ENCODE measurements around the gene SFXN5. TPM values are rescaled to one million over a fixed set of nuclear protein-coding genes. Genes with fewer than 3 reads are reported as not detected.

Gene SFXN5
- total RNA-seq, 1 donor from 2014 or later = 13.1 TPM

DNA sequence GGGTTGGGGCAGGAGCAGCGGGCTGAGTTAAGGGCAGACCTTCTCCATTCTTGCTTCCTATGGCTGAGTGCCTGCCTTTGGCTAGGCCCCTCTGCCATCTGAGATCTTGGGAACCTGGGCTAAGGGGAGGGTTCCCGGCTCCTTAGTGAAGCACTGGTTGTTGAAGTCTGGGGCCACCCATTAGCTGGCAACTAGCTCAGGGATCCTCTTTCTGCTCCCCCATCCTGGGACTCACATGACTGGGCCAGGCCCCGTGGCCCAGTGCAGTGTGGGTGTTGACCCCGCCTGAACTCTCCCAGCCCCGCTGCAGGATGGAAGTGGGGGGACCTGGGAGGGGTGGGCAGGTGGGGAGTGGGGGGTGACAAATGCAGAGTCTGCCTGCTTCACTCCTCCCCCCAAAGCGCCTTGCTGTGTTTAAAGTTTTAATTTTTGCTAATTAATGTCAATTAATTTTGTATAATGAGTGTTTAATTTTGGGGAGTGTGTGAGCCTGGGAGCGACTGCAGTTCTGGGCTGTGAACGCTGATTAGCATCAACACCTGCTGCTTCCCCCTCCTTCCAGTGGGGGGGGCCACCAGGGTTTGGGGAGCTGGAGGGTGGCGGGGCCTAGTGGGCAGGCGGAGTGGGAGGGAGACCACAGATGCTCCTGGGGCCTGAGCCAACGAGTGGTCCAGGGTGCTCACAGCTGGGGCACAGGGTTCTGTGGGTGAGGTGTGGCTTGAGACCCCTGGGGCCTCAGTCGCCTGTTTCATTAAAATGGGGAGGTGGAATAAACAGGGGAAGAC is 99.0 kb downstream of the SFXN5 start:
- H3K9me3 ChIP-seq = no peaks in the 10 kb centered on the region
- no peaks in the 10 kb centered on the region for H3K36me3 ChIP-seq
- TF ChIP-seq, protein P1, sequence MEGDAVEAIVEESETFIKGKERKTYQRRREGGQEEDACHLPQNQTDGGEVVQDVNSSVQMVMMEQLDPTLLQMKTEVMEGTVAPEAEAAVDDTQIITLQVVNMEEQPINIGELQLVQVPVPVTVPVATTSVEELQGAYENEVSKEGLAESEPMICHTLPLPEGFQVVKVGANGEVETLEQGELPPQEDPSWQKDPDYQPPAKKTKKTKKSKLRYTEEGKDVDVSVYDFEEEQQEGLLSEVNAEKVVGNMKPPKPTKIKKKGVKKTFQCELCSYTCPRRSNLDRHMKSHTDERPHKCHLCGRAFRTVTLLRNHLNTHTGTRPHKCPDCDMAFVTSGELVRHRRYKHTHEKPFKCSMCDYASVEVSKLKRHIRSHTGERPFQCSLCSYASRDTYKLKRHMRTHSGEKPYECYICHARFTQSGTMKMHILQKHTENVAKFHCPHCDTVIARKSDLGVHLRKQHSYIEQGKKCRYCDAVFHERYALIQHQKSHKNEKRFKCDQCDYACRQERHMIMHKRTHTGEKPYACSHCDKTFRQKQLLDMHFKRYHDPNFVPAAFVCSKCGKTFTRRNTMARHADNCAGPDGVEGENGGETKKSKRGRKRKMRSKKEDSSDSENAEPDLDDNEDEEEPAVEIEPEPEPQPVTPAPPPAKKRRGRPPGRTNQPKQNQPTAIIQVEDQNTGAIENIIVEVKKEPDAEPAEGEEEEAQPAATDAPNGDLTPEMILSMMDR (IDR thresholded peaks at IDR 0.05) = no peak
- DNase-seq (no peak), ATAC-seq (peak; percentile 41)
- no peaks in the 10 kb centered on the region for H3K4me1 ChIP-seq
- H3K27me3 ChIP-seq = no peaks in the 10 kb centered on the region
- H3K4me3 ChIP-seq = no peak overlapping the region
- no peak overlapping the region for H3K27ac ChIP-seq
- intact Hi-C loops (cut with DNase I) = no loop called here

DNA sequence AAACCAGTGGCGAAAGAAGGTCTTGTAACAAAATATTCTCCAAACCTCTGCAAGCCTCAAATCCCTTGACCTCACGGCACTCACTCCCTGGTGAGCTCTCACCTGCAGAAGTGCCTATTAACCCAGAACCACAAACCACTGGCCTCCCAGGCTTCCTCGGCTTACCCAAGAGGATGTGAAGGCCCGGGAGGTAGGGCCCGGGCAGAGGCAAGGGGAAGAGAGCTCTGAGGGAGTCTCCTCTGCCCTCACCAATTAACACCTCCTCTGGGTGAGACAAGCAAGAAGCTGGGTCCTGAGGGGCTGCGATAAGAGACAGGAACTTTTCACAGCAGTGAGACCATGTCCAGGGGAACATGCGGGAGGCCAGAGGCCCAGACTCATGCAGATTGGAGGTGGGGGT is 100.5 kb downstream of the SFXN5 start:
- no peaks in the 10 kb centered on the region for H3K9me3 ChIP-seq

DNA sequence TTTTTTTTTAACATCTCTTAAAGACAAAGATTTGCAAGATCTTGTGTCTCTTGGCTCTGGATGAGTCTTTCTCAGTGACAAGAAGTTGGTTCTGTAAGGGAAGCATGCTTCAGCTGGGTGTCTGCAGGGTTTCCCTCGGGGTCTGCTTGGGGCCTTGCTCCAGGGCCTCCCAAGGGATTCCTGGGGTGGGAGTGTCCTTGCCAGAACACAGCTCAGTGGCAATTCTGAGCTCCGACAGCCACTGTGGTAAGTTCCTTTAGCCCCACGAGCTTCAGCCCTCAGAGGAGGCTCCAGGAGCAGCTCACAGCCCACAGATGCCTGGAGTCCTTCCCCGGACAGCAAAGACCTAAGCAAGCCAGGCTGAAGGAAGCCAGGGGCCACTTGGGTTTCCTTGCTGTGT is 101.8 kb downstream of the SFXN5 start:
- no peaks in the 10 kb centered on the region for H3K9me3 ChIP-seq
- no peak for DNase-seq
- ATAC-seq = no peak
- no peak overlapping the region for H3K27ac ChIP-seq
- H3K4me1 ChIP-seq = no peaks in the 10 kb centered on the region
- TF ChIP-seq, protein P1 (IDR thresholded peaks at IDR 0.05) = no peak
- no peaks in the 10 kb centered on the region for H3K36me3 ChIP-seq
- H3K4me3 ChIP-seq = no peak overlapping the region
- intact Hi-C loops (cut with DNase I) = no loop called here
- H3K27me3 ChIP-seq = no peaks in the 10 kb centered on the region

More for the DNA sequence above, 100.5 kb downstream of the SFXN5 start:
- ATAC-seq = no peak
- Histone ChIP-seq H3K36me3 (no peaks in the 10 kb centered on the region), H3K4me3 (no peak overlapping the region), H3K4me1 (no peaks in the 10 kb centered on the region), H3K27ac (no peak overlapping the region), H3K27me3 (no peaks in the 10 kb centered on the region)
- DNase-seq = no peak
- intact Hi-C loops (cut with DNase I) = no loop called here
- TF ChIP-seq, protein P1 (IDR thresholded peaks at IDR 0.05) = no peak

DNA sequence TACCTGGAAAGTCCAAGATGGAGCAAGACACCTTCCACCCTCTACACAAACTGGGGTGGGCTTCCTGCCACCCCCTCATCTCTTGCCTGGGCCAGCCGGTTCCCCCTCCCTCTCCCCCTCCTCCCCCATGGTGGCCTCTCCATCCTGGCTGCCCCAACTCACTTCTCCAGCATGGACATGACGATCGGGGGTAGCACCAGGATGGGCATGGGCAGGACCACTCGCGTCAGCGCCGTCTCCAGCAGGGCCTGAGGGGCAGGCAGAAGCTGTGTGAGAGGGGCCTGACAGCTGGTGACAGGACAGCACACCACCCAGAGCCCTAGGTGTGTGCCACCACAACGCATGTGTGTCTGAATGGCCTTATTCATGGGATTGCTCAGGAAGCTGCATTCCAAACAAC is 103.2 kb downstream of the SFXN5 start:
- TF ChIP-seq, protein P1 (IDR thresholded peaks at IDR 0.05) = no peak
- Histone ChIP-seq H3K4me3 (no peak overlapping the region), H3K36me3 (no peaks in the 10 kb centered on the region), H3K4me1 (no peaks in the 10 kb centered on the region), H3K27me3 (no peaks in the 10 kb centered on the region), H3K9me3 (no peaks in the 10 kb centered on the region), H3K27ac (no peak overlapping the region)
- DNase-seq (no peak), ATAC-seq (no peak)
- intact Hi-C loops (cut with DNase I) = no loop called here

DNA sequence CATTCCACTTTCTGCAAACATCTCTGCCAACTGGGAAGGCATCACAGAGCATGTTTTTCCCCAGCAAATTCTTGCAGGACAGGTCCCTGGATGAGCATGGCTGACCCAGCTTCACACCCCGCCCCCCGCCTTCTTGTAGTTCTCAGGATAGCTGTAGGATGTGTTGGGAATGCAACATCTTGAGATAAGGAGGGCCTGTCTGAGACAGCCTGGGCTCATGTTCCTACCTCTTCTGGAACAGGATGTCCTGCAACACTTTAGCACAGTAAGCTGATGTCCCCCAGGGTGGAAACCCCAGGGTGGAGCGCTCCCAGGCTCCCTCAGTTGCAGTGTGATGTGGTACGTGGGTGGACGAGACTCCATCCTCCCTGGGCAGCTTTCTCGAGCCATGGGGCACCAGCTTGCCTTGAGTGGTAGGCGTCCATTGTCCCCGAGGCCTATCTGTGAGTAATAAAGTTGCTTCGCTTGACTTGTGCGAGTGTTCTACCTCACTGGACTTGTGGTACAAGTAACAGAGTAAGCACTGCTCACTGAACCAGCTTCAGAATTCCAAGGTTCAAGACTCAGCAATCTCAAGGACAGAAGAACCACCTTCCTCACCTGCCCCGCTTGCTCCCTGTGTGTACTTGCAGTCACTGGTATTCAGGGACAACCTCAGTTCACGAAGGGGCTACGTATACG is 105.6 kb downstream of the SFXN5 start:
- Histone ChIP-seq H3K9me3 (no peaks in the 10 kb centered on the region), H3K36me3 (no peaks in the 10 kb centered on the region), H3K27me3 (no peaks in the 10 kb centered on the region), H3K4me3 (no peak overlapping the region), H3K27ac (no peak overlapping the region), H3K4me1 (no peaks in the 10 kb centered on the region)
- intact Hi-C loops (cut with DNase I) = no loop called here
- no peak for ATAC-seq
- no peak for DNase-seq
- TF ChIP-seq, protein P1 (IDR thresholded peaks at IDR 0.05) = no peak
